ENCODE results near the gene MVD. TPM values are rescaled to one million over a fixed set of nuclear protein-coding genes. Genes with fewer than 3 reads are reported as not detected.
A peak's percentile ranks its signal among the peaks of the same experiment; 100 is the strongest.

The MVD gene
- total RNA-seq, 1 donor from 2014 or later: 40.0 TPM

GRCh38 chr16:88700322-88700635 is 37.4 kb upstream of the MVD start:
- no peak overlapping the region for H3K27ac Mint-ChIP-seq (ENCODE audit: unreplicated experiment)

GRCh38 chr16:88699180-88699579 is 36.3 kb upstream of the MVD start:
- no peaks in the 10 kb centered on the region for H3K9me3 Mint-ChIP-seq (ENCODE audit: low read depth)
- no peak overlapping the region for H3K4me3 Mint-ChIP-seq (ENCODE audit: unreplicated experiment)
- H3K4me1 Mint-ChIP-seq (ENCODE audit: low read depth): peaks cover 20% of the 10 kb centered on the region
- no peaks in the 10 kb centered on the region for H3K27me3 Mint-ChIP-seq (ENCODE audit: low read depth)
- no peak overlapping the region for H3K27ac Mint-ChIP-seq (ENCODE audit: unreplicated experiment)
- DNase-seq (ENCODE audit: low spot score): no peak
- H3K36me3 Mint-ChIP-seq (ENCODE audit: low read depth): peaks cover 6% of the 10 kb centered on the region
- no peak for TF ChIP-seq CTCF (IDR thresholded peaks at IDR 0.05)

More at GRCh38 chr16:88700322-88700635, 37.4 kb upstream of the MVD start:
- H3K4me1 Mint-ChIP-seq (ENCODE audit: low read depth): peaks cover 26% of the 10 kb centered on the region
- no peak overlapping the region for H3K4me3 Mint-ChIP-seq (ENCODE audit: unreplicated experiment)
- no peak for TF ChIP-seq CTCF (IDR thresholded peaks at IDR 0.05)
- no peaks in the 10 kb centered on the region for H3K27me3 Mint-ChIP-seq (ENCODE audit: low read depth)
- H3K9me3 Mint-ChIP-seq (ENCODE audit: low read depth): no peaks in the 10 kb centered on the region
- no peak for DNase-seq (ENCODE audit: low spot score)
- H3K36me3 Mint-ChIP-seq (ENCODE audit: low read depth): peaks cover 6% of the 10 kb centered on the region

GRCh38 chr16:88698646-88699045 is 35.8 kb upstream of the MVD start:
- Mint-ChIP-seq H3K27ac (ENCODE audit: unreplicated experiment) (no peak overlapping the region), H3K4me1 (ENCODE audit: low read depth) (peaks cover 15% of the 10 kb centered on the region), H3K4me3 (ENCODE audit: unreplicated experiment) (no peak overlapping the region), H3K36me3 (ENCODE audit: low read depth) (peaks cover 6% of the 10 kb centered on the region), H3K9me3 (ENCODE audit: low read depth) (no peaks in the 10 kb centered on the region), H3K27me3 (ENCODE audit: low read depth) (no peaks in the 10 kb centered on the region)
- DNase-seq (ENCODE audit: low spot score): no peak
- no peak for TF ChIP-seq CTCF (IDR thresholded peaks at IDR 0.05)

GRCh38 chr16:88697831-88698615 is 35.1 kb upstream of the MVD start:
- Mint-ChIP-seq H3K27me3 (ENCODE audit: low read depth) (no peaks in the 10 kb centered on the region), H3K9me3 (ENCODE audit: low read depth) (no peaks in the 10 kb centered on the region), H3K4me1 (ENCODE audit: low read depth) (peaks cover 10% of the 10 kb centered on the region), H3K36me3 (ENCODE audit: low read depth) (peaks cover 6% of the 10 kb centered on the region), H3K4me3 (ENCODE audit: unreplicated experiment) (no peak overlapping the region), H3K27ac (ENCODE audit: unreplicated experiment) (peak overlapping the region; percentile 59)
- peak; percentile 56 for TF ChIP-seq CTCF (IDR thresholded peaks at IDR 0.05)
- DNase-seq (ENCODE audit: low spot score): no peak

GRCh38 chr16:88697116-88697830 is 34.4 kb upstream of the MVD start:
- Mint-ChIP-seq H3K9me3 (ENCODE audit: low read depth) (no peaks in the 10 kb centered on the region), H3K4me3 (ENCODE audit: unreplicated experiment) (no peak overlapping the region), H3K4me1 (ENCODE audit: low read depth) (peaks cover 6% of the 10 kb centered on the region), H3K36me3 (ENCODE audit: low read depth) (peaks cover 6% of the 10 kb centered on the region), H3K27ac (ENCODE audit: unreplicated experiment) (no peak overlapping the region), H3K27me3 (ENCODE audit: low read depth) (no peaks in the 10 kb centered on the region)
- no peak for DNase-seq (ENCODE audit: low spot score)
- no peak for TF ChIP-seq CTCF (IDR thresholded peaks at IDR 0.05)

Measured in chondrocyte (in vitro differentiated cells).